Measurements from ENCODE around the gene PDZD7. TPM values are rescaled to one million over a fixed set of nuclear protein-coding genes. Genes with fewer than 3 reads are reported as not detected.
A peak's percentile ranks its signal among the peaks of the same experiment; 100 is the strongest.

PDZD7 gene
- total and polyA plus RNA-seq, 8 donors = 0.20 to 2.4 (median 0.76) TPM; not detected in 4

DNA sequence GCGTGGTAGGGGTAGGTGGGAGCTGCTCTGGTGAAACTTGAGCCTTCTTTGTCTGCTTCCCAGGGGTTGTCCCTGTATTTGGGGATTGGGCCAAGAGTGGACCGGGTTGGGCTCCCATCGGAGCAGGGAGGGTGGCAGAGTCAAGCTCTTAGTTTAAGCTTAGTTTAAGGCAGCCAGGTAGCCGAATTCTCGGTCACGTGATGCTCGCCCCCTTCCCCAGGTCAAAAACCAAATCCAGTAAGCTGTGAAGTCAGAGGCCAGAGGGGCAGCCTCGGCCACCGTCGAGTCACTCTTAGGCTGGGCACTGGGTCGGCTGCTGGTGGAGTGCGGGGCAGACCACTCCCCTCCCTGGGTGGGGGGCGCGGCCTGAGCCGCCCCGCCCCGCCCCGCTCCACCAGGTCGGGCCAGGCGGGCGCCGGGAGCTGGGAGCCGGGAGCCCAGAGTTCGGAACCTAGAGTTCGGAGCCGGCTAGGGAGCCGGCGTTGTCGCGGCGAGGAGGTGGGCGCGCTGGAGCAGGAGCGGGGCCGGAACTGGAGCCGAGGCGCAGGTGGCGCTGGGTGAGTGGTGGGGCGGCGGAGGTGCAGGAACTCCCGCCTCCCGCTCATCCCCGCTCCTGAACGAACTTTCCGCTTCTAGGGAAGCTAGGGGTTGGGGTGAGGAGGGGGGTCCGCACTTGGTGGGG, 34.1 kb downstream of the PDZD7 start:
- no peaks in the 10 kb centered on the region for H3K27me3 ChIP-seq
- peak overlapping the region; percentile 68 to 89 (median 88) for H3K4me3 ChIP-seq
- H3K9me3 ChIP-seq = no peaks in the 10 kb centered on the region
- intact Hi-C loops (cut with DNase I; ENCODE audit: low total_unique reads) = no loop called here
- peak overlapping the region; percentile 97 to 100 (median 100) for H3K27ac ChIP-seq
- H3K36me3 ChIP-seq = peaks cover 14 to 23% (median 17%) of the 10 kb centered on the region in 4 donors
- 2 to 6% (median 4%) methylated on average over 14 to 46 of the region's 46 CpGs for WGBS, 5 donors
- H3K4me1 ChIP-seq = peaks cover 36 to 51% (median 41%) of the 10 kb centered on the region in 4 donors
- TF ChIP-seq, protein P1, sequence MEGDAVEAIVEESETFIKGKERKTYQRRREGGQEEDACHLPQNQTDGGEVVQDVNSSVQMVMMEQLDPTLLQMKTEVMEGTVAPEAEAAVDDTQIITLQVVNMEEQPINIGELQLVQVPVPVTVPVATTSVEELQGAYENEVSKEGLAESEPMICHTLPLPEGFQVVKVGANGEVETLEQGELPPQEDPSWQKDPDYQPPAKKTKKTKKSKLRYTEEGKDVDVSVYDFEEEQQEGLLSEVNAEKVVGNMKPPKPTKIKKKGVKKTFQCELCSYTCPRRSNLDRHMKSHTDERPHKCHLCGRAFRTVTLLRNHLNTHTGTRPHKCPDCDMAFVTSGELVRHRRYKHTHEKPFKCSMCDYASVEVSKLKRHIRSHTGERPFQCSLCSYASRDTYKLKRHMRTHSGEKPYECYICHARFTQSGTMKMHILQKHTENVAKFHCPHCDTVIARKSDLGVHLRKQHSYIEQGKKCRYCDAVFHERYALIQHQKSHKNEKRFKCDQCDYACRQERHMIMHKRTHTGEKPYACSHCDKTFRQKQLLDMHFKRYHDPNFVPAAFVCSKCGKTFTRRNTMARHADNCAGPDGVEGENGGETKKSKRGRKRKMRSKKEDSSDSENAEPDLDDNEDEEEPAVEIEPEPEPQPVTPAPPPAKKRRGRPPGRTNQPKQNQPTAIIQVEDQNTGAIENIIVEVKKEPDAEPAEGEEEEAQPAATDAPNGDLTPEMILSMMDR (IDR thresholded peaks at IDR 0.05) = no peak
- TF ChIP-seq POLR2AphosphoS5 (IDR thresholded peaks at IDR 0.05) (no peak), EP300 (IDR thresholded peaks at IDR 0.05) (no peak), POLR2A (IDR thresholded peaks at IDR 0.05) (no peak)
- DNase-seq = peak; percentile 49 to 77

DNA sequence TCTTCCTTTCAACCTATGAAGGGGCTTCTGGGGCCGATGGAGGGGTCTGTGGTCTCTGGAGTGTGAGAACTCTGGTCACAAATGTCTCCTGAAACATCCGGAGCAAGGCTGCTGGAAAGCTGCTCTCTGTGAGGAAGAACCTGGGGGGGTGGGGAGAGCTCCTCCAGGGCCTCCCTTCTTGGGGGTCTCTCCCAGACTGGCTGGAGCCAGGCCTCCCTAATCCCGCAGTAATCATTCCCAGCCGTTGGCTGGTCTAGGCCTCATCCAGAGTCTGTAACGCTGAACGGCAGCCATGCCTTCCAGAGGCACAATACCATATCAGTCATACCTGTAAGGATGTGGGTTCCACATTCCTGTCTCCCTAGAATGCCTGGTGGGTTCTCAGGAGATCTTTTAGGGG, 35.7 kb downstream of the PDZD7 start:
- DNase-seq = no peak
- H3K4me3 ChIP-seq = no peak overlapping the region
- intact Hi-C loops (cut with DNase I; ENCODE audit: low total_unique reads) = loop anchor here (2.0 kb wide), 1 partner anchor 20 kb away; no protein-coding TSS in a partner anchor
- no peak overlapping the region for H3K27ac ChIP-seq
- H3K4me1 ChIP-seq = peaks cover 21 to 37% (median 26%) of the 10 kb centered on the region in 4 donors
- WGBS, 5 donors = 58 to 72% (median 63%) methylated on average over 6 of the region's 6 CpGs
- H3K27me3 ChIP-seq = no peaks in the 10 kb centered on the region
- H3K36me3 ChIP-seq = peaks cover 22 to 39% (median 33%) of the 10 kb centered on the region in 4 donors
- TF ChIP-seq POLR2A (IDR thresholded peaks at IDR 0.05) = no peak
- TF ChIP-seq, protein P1 (IDR thresholded peaks at IDR 0.05) = no peak
- no peak for TF ChIP-seq POLR2AphosphoS5 (IDR thresholded peaks at IDR 0.05)
- no peak for TF ChIP-seq EP300 (IDR thresholded peaks at IDR 0.05)
- H3K9me3 ChIP-seq = no peaks in the 10 kb centered on the region

DNA sequence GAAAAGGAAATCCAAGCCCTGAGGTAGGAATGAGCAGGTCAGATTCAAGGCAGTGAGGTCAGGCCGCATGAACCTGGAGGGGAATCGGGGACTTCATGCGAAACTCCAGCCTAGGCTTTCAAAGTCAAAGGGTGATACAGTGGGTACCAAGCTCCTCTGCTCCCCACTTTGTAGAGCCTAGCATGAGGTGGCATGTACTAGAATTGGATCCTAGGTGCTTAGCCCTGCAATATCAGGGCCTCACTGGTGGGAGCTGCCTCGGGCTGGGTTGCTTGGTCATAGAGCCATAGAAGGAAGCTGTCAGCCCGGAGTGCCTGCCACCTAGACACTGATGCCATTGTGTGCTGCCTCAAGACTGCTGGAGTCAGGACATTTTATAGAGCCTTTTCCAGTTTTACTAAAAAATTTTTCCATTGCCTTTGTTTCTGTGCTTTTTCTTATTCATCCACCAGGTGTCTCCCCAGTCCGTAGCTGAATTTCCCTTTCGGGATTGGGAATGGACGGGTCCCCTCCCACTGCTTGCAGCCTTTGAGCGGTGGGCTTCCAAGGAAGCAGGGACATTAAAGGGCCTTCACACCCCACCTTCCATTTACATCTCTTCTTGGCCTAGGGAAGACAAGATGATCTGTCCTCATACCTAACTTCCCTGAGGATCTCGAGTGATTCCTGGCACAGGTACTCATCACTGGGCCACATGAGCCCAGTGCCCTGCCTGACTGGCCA, 36.8 kb downstream of the PDZD7 start:
- Histone ChIP-seq H3K4me3 (no peak overlapping the region), H3K4me1 (peaks cover 20 to 44% (median 31%) of the 10 kb centered on the region in 4 donors), H3K27ac (no peak overlapping the region), H3K9me3 (no peaks in the 10 kb centered on the region), H3K27me3 (no peaks in the 10 kb centered on the region), H3K36me3 (peaks cover 22 to 49% (median 43%) of the 10 kb centered on the region in 4 donors)
- WGBS, 5 donors = 49 to 61% (median 53%) methylated on average over 10 of the region's 10 CpGs
- TF ChIP-seq EP300 (IDR thresholded peaks at IDR 0.05) = no peak
- TF ChIP-seq, protein P1 (IDR thresholded peaks at IDR 0.05) = peak in 5 of 7 experiments; percentile 51 to 78 (median 63)
- peak in 1 of 2 donors; percentile 76 for DNase-seq
- intact Hi-C loops (cut with DNase I; ENCODE audit: low total_unique reads) = loop anchor here (2.0 kb wide), 1 partner anchor 21 kb away; no protein-coding TSS in a partner anchor

DNA sequence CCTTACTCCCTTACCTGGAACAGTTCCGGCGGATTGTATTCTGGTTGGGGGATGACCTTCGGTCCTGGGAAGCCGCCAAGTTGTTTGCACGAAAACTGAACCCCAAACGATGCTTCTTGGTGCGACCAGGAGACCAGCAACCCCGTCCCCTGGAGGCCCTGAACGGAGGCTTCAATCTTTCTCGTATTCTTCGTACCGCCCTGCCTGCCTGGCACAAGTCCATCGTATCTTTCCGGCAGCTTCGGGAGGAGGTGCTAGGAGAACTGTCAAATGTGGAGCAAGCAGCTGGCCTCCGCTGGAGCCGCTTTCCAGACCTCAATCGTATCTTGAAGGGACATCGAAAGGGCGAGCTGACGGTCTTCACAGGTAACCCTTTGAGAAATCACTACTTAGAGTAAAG, 41.8 kb downstream of the PDZD7 start:
- 86 to 93% (median 88%) methylated on average over 21 of the region's 21 CpGs for WGBS, 5 donors
- no peak for TF ChIP-seq EP300 (IDR thresholded peaks at IDR 0.05)
- TF ChIP-seq POLR2AphosphoS5 (IDR thresholded peaks at IDR 0.05) = no peak
- TF ChIP-seq, protein P1 (IDR thresholded peaks at IDR 0.05) = no peak
- TF ChIP-seq POLR2A (IDR thresholded peaks at IDR 0.05) = no peak
- H3K4me3 ChIP-seq = peak overlapping the region in 1 of 4 donors; percentile 94
- intact Hi-C loops (cut with DNase I; ENCODE audit: low total_unique reads) = no loop called here
- H3K9me3 ChIP-seq = no peaks in the 10 kb centered on the region
- H3K27ac ChIP-seq = no peak overlapping the region
- H3K4me1 ChIP-seq = peaks cover 21 to 52% (median 44%) of the 10 kb centered on the region in 4 donors
- DNase-seq = no peak
- peaks cover 22 to 63% (median 56%) of the 10 kb centered on the region in 4 donors for H3K36me3 ChIP-seq
- no peaks in the 10 kb centered on the region for H3K27me3 ChIP-seq

Measured in stomach (tissue), 9 donors.